ENCODE data around the gene ITPA.

The ITPA gene

GRCh38 chr20:3209257-3209945 is at the start of gene ITPA:
Gene ITPA, plus strand, starts transcription at chr20:3209498. Its CDS starts 54 bp downstream, at chr20:3209552.
- DNase-seq, result peak; percentile 40

- no peak for DNase-seq
Observed at GRCh38 chr20:3160418-3160817, 48.9 kb upstream of the ITPA start.

DNA sequence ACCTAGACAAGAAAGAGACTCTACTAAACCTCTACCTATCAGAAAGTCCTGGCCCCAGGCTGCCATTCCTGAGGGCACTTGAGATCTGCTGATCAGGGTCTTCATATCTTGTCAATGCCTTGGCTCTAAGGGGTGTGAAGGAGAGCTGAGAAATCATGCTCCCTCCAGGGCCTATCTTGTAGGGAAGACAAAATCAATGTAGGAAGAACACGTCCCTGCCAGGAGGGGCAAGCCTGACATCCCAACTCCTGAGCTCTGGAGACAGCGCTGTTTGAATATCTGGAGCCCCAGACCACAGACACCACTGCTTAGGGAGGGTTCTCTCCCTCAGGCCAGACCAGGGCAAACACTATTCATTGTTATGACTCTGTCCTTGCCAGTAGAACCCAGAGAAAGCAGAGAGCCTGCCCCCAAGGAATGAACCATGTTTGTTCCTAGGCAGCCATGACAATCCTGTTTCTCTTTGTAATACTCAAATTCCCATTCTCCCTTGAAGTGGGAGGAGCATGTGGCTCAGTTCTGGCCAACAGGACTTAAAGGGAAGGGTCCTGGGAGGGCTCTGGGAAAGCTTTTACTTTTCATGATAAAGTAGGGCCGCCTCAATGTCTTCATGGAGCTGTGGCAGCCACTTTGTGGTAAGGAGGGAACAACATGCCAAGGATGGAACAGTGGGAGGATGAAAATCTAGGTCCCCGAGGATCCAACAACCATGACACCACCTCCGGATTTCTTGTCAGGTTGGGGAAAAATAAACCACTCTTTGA is 47.8 kb upstream of the ITPA start:
- no peak for DNase-seq

- DNase-seq, result peak; percentile 92
Observed at GRCh38 chr20:3162080-3162611, 47.2 kb upstream of the ITPA start.

- DNase-seq, result peak; percentile 55
Observed at GRCh38 chr20:3163099-3164042, 45.9 kb upstream of the ITPA start.

- DNase-seq, result no peak
Observed at GRCh38 chr20:3164043-3164762, 45.1 kb upstream of the ITPA start.

GRCh38 chr20:3164763-3165410 is 44.4 kb upstream of the ITPA start:
- DNase-seq, result peak; percentile 25

DNA sequence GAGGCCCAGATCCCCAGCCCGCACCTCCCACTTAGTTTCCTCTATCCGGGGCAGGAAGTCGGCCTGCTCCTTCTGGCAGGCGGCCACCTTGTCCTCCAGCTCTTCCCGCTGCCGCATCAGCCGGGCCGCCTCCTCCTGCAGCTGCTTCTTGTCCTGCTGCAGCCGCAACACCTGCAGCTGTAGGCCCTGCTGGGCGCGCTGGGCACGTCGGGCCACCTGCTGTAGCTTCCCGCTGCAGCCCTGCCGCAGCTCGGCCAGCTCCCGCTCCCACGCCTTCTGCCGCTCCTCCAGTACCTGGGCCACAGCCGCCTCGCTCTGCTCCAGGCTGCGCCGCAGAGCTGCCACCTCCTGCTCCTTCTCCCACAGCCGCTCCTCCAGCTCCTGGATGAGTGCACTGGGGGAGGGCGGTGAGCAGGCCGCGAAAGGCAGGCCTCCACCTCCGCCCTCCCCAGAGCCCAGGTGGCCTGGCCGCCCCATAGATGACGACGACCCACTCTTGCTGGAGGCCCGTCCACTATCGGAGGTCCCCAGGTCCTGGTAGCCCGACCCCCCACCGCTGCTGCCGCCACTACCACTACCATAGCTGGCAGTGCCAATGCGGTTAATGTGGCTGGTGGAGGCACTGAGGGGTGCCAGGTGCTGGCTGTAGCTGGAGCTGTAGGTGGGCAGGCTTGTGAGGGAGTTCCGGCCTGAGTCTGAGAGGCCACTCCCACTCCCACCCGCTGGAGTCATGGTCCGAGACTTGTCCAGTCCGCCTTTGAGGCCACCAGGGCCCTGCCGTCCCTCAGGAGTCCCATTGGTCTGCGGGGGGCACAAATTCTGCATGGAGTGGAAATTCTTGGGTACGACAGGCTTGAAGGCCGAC is 43.6 kb upstream of the ITPA start:
- DNase-seq, result peak; percentile 72

DNA sequence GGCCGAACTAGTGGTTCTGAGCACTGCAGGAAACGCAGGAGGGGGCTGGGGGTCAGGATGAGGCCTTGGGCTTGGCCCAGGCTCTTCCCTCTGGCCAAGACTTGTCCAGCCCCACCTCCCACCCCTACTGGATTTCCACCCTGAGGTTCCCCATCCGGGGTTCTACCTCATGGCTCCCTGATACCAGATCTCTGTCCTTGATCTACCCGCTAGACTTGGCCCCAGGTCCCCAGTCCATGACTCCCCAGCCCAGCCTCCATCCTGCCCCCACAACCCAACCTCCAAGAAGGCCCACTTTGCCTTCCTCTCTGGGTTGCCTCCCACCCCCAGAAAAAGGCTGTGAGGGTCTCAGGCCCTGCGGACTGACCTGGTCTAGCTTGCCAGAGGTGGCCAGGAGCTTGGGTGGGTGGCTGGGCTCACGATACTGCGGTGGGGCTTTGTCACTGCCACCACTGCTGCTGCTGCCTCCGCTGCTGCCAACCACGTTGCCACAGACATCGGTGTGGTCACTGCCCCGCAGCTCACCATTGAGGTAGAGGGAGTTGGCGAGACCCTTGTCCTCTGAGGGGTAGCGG is 42.9 kb upstream of the ITPA start:
- DNase-seq, result no peak

GRCh38 chr20:3166913-3167342 is 42.4 kb upstream of the ITPA start:
- DNase-seq, result no peak

GRCh38 chr20:3167738-3168078 is 41.6 kb upstream of the ITPA start:
- no peak for DNase-seq

GRCh38 chr20:3168079-3168828 is 41.0 kb upstream of the ITPA start:
- no peak for DNase-seq

- no peak for DNase-seq
Observed at GRCh38 chr20:3168829-3169590, 40.3 kb upstream of the ITPA start.

DNA sequence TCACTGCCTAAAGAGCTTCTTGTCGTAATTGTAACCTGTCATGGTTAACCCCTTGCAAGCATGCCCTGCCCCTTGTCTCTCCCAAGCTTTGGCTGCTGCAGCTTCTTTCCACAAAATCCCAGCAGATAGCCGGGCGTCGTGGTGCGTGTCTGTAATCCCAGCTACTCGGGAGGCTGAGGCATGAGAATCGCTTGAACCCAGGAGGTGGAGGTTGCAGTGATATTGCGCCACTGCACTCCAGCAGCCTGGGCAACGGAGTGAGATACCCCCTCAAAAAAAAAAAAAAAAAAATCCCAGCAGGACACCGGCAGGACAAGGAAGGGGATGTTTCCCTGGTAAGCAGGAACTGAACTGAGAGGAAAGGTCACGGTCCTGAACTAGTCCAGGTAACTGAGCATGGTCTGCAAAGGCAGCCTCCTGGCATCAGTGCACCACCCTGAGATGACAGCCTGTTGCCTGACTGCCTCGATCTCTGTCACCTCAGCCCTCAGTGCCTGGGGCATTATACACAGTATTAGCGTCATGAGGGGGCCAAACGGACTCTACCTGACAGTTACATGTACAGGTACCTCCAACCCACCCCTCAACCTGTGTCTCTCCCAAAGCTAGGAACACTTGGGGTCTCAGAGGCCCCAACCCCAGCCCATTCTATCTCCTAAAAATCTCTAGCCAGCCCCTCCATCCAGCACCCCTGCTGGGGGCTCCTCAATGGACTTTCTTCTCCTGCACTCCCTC is 37.7 kb upstream of the ITPA start:
- DNase-seq, result no peak

- DNase-seq, result no peak
Observed at GRCh38 chr20:3172126-3172932, 37.0 kb upstream of the ITPA start.

DNA sequence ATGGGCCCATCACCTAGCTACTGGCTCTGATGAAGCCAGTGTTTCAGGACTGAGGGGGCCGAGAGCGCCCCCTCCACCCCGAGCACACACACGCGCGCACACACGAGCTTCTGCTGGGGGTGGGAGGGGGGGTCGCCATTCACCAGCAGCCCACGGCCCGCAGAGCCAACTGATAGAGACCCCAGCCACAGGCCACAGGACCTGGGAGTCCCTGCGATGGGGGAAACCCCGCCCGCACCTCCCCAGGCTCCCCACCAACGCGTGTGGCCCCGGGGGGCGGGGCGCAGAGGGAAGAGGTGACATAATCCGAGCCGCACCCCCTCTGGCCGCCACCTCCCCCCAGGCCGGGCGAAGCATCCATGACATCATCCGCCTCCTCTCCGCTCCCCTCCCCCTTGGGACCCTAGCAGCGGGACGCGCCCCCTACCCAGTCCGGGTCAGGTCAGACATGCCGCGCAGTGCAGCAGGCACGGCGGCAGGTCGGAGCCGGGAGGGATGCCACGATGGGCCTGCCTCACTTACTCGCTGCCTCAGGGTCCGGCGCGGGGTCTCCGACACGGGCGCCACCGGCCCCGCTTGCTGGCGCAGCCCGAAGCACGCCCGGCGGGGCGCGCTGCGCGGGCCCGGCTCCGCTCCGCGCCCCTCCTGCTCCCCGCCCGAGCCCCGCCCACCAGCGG is 36.2 kb upstream of the ITPA start, which contains the start of gene LZTS3:
Gene LZTS3, minus strand, starts transcription at position 617 of the 677 bp plus-strand sequence. CDS start 6,386 bp downstream, outside the sequence.
- peak; percentile 5 for DNase-seq

All from DMS79 treated with DMSO at 0.1 percent for 48 hours (cell line).